Measurements from ENCODE around the gene ADGRB3. TPM values are rescaled to one million over a fixed set of nuclear protein-coding genes. Genes with fewer than 3 reads are reported as not detected.

ADGRB3 gene
- total RNA-seq, 1 donor from 2014 or later, result 2.4 TPM

DNA sequence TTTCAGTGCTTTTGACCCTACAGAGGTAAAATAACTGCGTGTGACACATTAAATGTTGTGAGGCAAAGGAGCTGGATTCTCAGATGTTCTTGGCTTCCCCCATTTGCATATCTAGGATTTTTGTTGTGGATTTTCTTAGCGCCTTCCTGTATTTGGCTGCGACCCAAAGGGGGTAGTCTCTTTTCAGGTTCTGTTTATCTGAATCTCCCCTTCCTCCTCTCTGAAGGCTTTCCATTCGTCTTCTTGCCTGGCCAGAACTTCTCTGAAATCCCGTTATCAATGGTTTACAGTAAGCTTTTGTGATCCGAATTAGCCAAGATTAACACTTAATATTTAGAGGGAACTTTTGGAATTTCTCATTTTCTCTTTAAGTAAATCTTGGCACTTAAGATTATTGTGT lies 60.8 kb downstream of the ADGRB3 start:
- H3K27ac Mint-ChIP-seq (ENCODE audit: unreplicated experiment), result no peak overlapping the region
- no peaks in the 10 kb centered on the region for H3K27me3 Mint-ChIP-seq (ENCODE audit: unreplicated experiment)
- no peaks in the 10 kb centered on the region for H3K9me3 Mint-ChIP-seq (ENCODE audit: unreplicated experiment)
- no peak overlapping the region for H3K4me3 Mint-ChIP-seq (ENCODE audit: unreplicated experiment)
- TF ChIP-seq, protein P1, sequence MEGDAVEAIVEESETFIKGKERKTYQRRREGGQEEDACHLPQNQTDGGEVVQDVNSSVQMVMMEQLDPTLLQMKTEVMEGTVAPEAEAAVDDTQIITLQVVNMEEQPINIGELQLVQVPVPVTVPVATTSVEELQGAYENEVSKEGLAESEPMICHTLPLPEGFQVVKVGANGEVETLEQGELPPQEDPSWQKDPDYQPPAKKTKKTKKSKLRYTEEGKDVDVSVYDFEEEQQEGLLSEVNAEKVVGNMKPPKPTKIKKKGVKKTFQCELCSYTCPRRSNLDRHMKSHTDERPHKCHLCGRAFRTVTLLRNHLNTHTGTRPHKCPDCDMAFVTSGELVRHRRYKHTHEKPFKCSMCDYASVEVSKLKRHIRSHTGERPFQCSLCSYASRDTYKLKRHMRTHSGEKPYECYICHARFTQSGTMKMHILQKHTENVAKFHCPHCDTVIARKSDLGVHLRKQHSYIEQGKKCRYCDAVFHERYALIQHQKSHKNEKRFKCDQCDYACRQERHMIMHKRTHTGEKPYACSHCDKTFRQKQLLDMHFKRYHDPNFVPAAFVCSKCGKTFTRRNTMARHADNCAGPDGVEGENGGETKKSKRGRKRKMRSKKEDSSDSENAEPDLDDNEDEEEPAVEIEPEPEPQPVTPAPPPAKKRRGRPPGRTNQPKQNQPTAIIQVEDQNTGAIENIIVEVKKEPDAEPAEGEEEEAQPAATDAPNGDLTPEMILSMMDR (IDR thresholded peaks at IDR 0.05; ENCODE audit: unreplicated experiment), result no peak
- no peaks in the 10 kb centered on the region for H3K36me3 Mint-ChIP-seq (ENCODE audit: low read depth, unreplicated experiment)
- DNase-seq (ENCODE audit: low spot score), result no peak
- H3K4me1 Mint-ChIP-seq (ENCODE audit: unreplicated experiment), result no peaks in the 10 kb centered on the region

DNA sequence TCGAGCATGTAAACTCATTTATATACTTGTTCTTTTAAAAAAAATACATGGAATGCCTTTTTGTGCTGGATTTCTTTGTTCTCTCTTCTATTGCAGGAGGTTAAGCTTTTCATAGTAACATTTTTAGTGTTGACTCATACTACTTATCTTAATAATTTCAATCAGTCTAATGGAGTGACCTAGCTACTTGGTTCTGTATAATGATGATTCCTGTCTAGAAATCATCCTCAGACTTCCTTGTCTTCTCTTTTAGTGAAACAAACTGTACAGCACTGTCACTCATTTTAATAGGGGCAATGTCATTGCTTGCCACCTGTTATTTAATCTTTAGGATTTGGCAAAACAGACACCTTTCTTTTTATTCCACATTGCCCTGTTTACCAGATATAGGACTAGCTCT lies 62.3 kb downstream of the ADGRB3 start:
- no peaks in the 10 kb centered on the region for H3K27me3 Mint-ChIP-seq (ENCODE audit: unreplicated experiment)
- no peak for DNase-seq (ENCODE audit: low spot score)
- no peaks in the 10 kb centered on the region for H3K36me3 Mint-ChIP-seq (ENCODE audit: low read depth, unreplicated experiment)
- no peaks in the 10 kb centered on the region for H3K4me1 Mint-ChIP-seq (ENCODE audit: unreplicated experiment)
- no peak overlapping the region for H3K27ac Mint-ChIP-seq (ENCODE audit: unreplicated experiment)
- H3K4me3 Mint-ChIP-seq (ENCODE audit: unreplicated experiment), result no peak overlapping the region
- no peaks in the 10 kb centered on the region for H3K9me3 Mint-ChIP-seq (ENCODE audit: unreplicated experiment)
- TF ChIP-seq, protein P1 (IDR thresholded peaks at IDR 0.05; ENCODE audit: unreplicated experiment), result no peak

GRCh38 chr6:68701159-68701558 lies 66.1 kb downstream of the ADGRB3 start:
- no peak overlapping the region for H3K27ac Mint-ChIP-seq (ENCODE audit: unreplicated experiment)

DNA sequence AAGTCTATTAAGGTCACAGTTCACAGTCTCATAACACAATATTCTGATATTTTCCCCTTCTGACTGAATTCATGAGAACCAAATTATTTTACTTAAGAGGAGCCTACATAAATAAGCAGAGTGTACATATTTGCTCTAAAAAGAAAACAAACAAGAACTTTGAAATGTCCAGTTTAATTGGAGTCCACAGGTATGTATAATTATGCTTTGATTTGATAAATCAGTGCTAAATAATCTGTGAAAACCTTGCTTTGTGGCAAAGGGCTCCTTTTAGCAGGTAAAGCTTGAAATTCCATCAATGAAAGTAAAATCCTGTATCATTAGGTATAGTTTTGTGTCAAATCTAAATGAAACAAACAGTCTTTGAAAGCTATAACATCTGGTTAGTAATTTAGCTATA lies 69.4 kb downstream of the ADGRB3 start:
- H3K9me3 Mint-ChIP-seq (ENCODE audit: unreplicated experiment), result no peaks in the 10 kb centered on the region
- no peaks in the 10 kb centered on the region for H3K36me3 Mint-ChIP-seq (ENCODE audit: low read depth, unreplicated experiment)
- no peak for DNase-seq (ENCODE audit: low spot score)
- H3K4me3 Mint-ChIP-seq (ENCODE audit: unreplicated experiment), result no peak overlapping the region
- H3K4me1 Mint-ChIP-seq (ENCODE audit: unreplicated experiment), result no peaks in the 10 kb centered on the region
- no peak overlapping the region for H3K27ac Mint-ChIP-seq (ENCODE audit: unreplicated experiment)
- TF ChIP-seq, protein P1 (IDR thresholded peaks at IDR 0.05; ENCODE audit: unreplicated experiment), result no peak
- peaks cover 2% of the 10 kb centered on the region for H3K27me3 Mint-ChIP-seq (ENCODE audit: unreplicated experiment)

More at GRCh38 chr6:68701159-68701558, 66.1 kb downstream of the ADGRB3 start:
- H3K36me3 Mint-ChIP-seq (ENCODE audit: low read depth, unreplicated experiment), result no peaks in the 10 kb centered on the region
- TF ChIP-seq, protein P1 (IDR thresholded peaks at IDR 0.05; ENCODE audit: unreplicated experiment), result no peak
- DNase-seq (ENCODE audit: low spot score), result no peak
- H3K9me3 Mint-ChIP-seq (ENCODE audit: unreplicated experiment), result no peaks in the 10 kb centered on the region
- H3K4me1 Mint-ChIP-seq (ENCODE audit: unreplicated experiment), result no peaks in the 10 kb centered on the region
- no peak overlapping the region for H3K4me3 Mint-ChIP-seq (ENCODE audit: unreplicated experiment)
- peaks cover 2% of the 10 kb centered on the region for H3K27me3 Mint-ChIP-seq (ENCODE audit: unreplicated experiment)

- H3K27ac Mint-ChIP-seq (ENCODE audit: unreplicated experiment), result no peak overlapping the region
- H3K9me3 Mint-ChIP-seq (ENCODE audit: unreplicated experiment), result no peaks in the 10 kb centered on the region
- no peaks in the 10 kb centered on the region for H3K36me3 Mint-ChIP-seq (ENCODE audit: low read depth, unreplicated experiment)
- H3K27me3 Mint-ChIP-seq (ENCODE audit: unreplicated experiment), result peaks cover 2% of the 10 kb centered on the region
- no peak for DNase-seq (ENCODE audit: low spot score)
- TF ChIP-seq, protein P1 (IDR thresholded peaks at IDR 0.05; ENCODE audit: unreplicated experiment), result no peak
- H3K4me1 Mint-ChIP-seq (ENCODE audit: unreplicated experiment), result no peaks in the 10 kb centered on the region
- H3K4me3 Mint-ChIP-seq (ENCODE audit: unreplicated experiment), result no peak overlapping the region
Measured at GRCh38 chr6:68709091-68709490, 74.0 kb downstream of the ADGRB3 start.
